Measurements from ENCODE around the gene MTA3.

The MTA3 gene

DNA sequence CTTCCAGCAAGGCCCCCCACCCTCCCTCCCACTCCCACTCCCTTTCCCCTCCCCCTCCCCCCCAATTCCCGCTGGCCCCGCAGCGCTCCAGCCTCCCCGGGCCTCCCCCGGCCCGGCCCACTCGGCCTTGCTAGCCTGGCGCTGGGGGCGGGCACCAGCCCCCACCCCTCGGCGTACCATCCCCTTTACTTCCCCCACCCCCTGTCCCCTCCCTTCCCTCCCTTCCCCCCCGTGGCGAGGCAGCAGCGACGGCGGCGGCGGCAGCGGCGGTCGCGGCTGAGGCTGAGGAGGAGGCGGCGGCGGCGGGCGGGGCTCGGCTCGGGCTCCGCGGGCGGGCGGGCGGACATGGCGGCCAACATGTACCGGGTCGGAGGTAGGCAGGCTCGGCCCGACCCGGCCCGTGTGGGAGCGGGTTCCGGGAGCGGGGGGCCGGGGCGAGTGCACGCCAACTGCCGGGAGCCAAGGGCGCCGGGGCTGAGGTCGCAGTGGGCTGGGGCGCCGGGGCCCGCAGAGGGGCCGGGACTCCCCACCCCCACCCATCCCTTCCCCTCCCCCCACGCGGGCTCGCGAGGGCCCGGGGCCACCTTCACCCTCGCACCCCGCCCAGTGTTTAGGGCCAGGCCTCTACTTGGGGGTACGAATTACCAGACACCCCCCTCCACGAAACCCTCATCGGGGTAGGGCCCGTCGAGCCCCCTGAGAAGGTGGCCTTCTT, at the start of gene MTA3:
TSS of gene MTA3 (plus strand) at position 232 of the 715 bp plus-strand sequence. CDS start at position 346, 114 bp downstream.
- no peak for DNase-seq (ENCODE audit: low read depth)
- TF ChIP-seq, protein P1, sequence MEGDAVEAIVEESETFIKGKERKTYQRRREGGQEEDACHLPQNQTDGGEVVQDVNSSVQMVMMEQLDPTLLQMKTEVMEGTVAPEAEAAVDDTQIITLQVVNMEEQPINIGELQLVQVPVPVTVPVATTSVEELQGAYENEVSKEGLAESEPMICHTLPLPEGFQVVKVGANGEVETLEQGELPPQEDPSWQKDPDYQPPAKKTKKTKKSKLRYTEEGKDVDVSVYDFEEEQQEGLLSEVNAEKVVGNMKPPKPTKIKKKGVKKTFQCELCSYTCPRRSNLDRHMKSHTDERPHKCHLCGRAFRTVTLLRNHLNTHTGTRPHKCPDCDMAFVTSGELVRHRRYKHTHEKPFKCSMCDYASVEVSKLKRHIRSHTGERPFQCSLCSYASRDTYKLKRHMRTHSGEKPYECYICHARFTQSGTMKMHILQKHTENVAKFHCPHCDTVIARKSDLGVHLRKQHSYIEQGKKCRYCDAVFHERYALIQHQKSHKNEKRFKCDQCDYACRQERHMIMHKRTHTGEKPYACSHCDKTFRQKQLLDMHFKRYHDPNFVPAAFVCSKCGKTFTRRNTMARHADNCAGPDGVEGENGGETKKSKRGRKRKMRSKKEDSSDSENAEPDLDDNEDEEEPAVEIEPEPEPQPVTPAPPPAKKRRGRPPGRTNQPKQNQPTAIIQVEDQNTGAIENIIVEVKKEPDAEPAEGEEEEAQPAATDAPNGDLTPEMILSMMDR (conservative IDR thresholded peaks at IDR 0.05; ENCODE audit: control insufficient read depth, insufficient read depth, low read depth, low read length) = no peak
- H3K4me3 ChIP-seq (ENCODE audit: control insufficient read depth, low read depth, low read length) = peak within 1 kb of the TSS; percentile 75

DNA sequence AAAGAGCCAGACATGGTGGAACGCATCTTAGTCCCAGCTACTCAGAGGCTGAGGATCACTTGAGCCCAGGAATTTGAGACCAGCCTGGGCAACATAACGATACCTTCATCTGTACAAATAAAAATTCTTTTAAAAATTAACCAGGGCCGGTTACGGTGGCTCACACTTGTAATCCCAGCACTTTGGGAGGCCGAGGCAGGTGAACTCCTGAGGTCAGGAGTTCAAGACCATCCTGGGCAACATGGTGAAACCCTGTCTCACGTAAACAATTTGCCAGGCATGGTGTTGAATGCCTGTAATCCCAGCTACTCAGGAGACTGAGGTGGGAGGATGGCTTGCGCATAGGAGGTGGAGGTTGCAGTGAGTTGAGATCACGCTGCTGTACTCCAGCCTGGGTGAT, 48.8 kb upstream of the MTA3 start:
- no peak for DNase-seq (ENCODE audit: low read depth)
- TF ChIP-seq, protein P1 (conservative IDR thresholded peaks at IDR 0.05; ENCODE audit: control insufficient read depth, insufficient read depth, low read depth, low read length) = no peak
- H3K4me3 ChIP-seq (ENCODE audit: control insufficient read depth, low read depth, low read length) = no peak overlapping the region

DNA sequence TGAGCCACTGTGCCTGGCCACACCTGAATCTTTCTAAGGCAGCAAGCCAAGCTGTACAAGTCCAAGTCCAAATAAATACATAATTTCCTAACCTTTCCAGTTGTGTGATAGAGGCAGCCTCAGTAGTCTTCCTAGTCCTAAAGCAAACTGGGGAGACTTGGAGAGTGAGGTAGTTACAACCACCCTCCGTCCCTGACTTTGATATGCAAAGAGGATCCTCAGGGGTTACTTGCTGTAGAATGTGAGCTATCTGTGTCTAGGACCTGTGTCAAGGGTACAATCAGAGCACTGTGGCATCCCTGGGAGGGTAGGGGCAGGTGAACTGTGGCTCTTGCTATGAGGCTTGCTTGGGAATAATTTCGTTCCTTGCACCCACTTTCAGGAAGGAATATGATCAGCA, 46.4 kb upstream of the MTA3 start:
- TF ChIP-seq, protein P1 (conservative IDR thresholded peaks at IDR 0.05; ENCODE audit: control insufficient read depth, insufficient read depth, low read depth, low read length) = no peak
- no peak for DNase-seq (ENCODE audit: low read depth)
- H3K4me3 ChIP-seq (ENCODE audit: control insufficient read depth, low read depth, low read length) = no peak overlapping the region

DNA sequence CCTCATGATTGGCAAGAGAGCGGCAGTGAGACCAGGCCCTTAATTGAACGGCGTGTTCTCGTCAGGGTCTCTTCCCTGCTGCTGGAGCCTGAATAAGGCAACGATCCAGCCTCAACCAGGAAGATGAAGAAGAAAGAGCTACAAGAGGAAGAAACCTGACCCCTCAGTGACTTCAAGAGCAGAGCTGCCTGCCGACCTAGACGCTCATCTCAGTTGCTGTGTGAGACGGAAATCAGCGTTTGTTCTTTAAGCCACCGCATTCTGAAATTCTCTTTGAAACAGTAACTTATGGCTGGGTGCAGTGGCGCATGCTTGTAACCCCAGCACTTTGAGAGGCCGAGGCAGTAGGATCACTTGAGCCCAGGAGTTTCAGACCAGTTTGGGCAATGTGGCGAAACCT, 45.1 kb upstream of the MTA3 start:
- TF ChIP-seq, protein P1 (conservative IDR thresholded peaks at IDR 0.05; ENCODE audit: control insufficient read depth, insufficient read depth, low read depth, low read length) = no peak
- no peak for DNase-seq (ENCODE audit: low read depth)
- H3K4me3 ChIP-seq (ENCODE audit: control insufficient read depth, low read depth, low read length) = no peak overlapping the region

DNA sequence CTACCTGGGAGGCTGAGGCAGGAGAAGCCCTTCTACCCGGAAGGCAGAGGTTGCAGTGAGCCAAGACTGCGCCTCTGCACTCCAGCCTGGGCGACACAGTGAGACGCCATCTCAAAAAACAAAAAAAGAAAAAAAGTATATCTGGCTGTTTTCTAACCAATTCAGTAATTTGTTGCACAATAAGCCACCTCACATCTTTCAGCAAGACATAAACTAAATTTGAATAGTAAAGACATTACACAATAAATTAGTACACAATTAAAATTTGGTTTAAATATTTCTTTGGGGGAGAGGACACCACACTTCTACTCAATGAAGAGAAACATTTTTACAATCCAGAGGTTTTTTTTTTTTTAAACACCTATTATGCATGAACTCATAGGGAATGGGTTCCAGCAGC, 36.0 kb upstream of the MTA3 start:
- TF ChIP-seq, protein P1 (conservative IDR thresholded peaks at IDR 0.05; ENCODE audit: control insufficient read depth, insufficient read depth, low read depth, low read length) = no peak
- no peak for DNase-seq (ENCODE audit: low read depth)
- H3K4me3 ChIP-seq (ENCODE audit: control insufficient read depth, low read depth, low read length) = no peak overlapping the region

DNA sequence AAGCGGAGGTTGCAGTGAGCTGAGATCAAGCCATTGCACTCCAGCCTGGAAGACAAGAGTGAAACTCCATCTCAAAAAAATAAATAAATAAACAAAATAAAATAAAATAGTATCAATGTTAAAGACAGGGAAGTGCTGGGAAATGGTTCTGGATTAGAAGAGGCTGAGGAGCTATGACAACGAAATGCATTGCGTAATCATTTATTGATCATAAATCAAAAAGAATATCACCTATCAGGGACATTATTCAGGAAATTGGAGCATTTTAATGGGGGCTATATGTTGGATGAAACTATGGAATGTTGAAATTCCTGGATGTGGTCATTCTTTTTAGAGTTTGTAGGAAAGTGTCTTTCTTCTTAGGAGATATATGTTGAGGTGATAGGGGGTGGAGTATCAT, 30.9 kb upstream of the MTA3 start:
- TF ChIP-seq, protein P1 (conservative IDR thresholded peaks at IDR 0.05; ENCODE audit: control insufficient read depth, insufficient read depth, low read depth, low read length) = no peak
- no peak for DNase-seq (ENCODE audit: low read depth)
- no peak overlapping the region for H3K4me3 ChIP-seq (ENCODE audit: control insufficient read depth, low read depth, low read length)
